ENCODE measurements around the gene SMIM10L1.

Gene SMIM10L1

DNA sequence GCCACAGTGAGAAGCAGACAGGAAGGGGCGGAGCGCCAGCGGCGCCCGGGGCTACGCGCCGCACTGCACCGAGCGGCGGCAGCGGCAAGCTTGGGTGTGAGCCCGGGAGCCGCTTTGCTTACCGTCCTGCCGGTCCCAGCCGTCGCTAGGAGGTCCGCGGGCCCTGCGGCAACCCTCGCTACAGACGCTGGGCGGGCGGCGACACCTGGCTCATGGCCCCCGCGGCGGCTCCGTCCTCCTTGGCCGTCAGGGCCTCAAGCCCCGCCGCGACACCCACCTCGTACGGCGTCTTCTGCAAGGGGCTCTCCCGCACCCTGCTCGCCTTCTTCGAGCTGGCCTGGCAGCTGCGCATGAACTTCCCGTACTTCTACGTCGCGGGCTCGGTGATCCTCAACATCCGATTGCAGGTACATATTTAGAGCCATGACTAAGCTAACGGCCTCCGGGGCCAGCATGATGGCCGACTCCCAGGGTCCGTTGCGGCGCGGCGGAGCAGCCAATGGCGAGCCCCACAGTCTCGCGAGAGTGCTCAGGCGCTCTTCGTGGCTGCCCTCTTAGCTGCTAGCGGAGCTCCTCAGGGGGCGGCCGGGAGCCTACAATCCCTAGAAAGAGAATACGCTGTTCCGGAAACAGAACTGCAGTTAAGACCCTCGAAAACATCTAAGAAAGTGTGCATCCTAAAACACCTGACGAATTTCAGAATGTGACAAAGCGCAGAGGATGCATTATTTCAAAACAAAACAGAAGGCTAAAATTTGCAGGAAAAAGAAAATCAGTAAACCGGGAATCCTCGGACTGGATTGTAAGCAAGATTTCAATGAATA is at the start of gene SMIM10L1:
TSS of gene SMIM10L1 (plus strand) at position 50 of the 824 bp plus-strand sequence. CDS start at position 213, 163 bp downstream.
- DNase-seq (ENCODE audit: low read depth), result peak; percentile 87

- no peak for DNase-seq (ENCODE audit: low read depth)
Measured at GRCh38 chr12:11130382-11130781, 40.6 kb upstream of the SMIM10L1 start.

DNA sequence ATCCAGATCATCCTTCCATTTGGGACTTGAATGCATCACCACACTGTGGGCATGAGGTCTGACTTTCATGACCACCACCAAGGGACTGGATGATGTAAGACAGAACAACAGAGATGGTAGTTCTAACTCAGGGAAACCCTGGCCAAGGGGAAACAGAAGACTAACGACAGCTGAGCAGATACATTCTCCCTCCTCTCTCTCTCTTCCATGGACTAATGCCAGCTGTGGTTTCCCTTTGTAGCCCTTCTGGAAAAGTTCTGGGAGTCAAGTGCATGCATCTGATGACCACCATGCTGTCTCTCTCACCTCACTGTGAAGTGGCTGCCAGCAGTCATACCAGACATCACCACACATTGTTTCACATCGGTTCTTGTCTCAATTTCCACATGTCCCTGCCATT is 40.0 kb upstream of the SMIM10L1 start:
- DNase-seq (ENCODE audit: low read depth), result no peak

GRCh38 chr12:11133162-11133561 is 37.8 kb upstream of the SMIM10L1 start:
- DNase-seq (ENCODE audit: low read depth), result no peak

GRCh38 chr12:11133816-11134215 is 37.2 kb upstream of the SMIM10L1 start:
- no peak for DNase-seq (ENCODE audit: low read depth)

DNA sequence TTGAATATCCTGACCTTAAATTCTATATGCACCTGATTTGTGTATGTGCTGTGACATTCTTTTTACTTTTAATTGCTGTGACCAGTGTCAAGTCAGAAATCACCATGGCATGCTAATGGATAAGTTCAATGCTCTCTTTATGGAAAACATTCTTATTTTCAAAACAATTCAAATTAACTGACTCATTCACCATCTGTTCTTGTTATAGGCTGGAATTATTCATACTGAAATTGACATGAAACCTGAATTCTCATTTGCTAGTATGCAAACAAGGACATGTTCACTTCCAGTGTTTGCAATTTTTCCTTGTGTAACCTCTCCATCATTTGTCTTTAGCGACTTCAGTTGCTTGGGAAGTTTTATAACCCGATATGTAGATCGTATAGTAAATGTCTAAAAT is 36.7 kb upstream of the SMIM10L1 start, which contains the start of gene TAS2R30:
TSS of gene TAS2R30 (minus strand) at position 340 of the 400 bp plus-strand sequence. CDS start 400 bp downstream, outside the sequence.
- DNase-seq (ENCODE audit: low read depth), result no peak

- no peak for DNase-seq (ENCODE audit: low read depth)
Measured at GRCh38 chr12:11136075-11136474, 34.9 kb upstream of the SMIM10L1 start.

DNA sequence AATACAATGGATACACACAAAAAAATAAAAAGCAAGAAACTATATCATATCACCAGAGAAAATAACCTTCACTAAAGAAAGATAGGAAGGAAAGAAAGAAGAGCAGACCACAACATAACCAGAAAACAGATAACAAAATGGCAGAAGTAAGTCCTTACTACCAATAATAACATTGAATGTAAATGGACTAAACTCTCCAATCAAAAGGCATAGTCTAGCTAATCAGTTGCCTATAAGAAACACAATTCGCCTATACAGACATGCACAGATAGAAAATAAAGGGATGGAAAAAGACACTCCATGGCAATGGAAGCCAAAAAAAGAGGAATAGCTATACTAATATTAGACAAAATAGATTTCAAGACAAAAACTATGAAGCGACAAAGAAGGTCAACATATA is 27.6 kb upstream of the SMIM10L1 start:
- DNase-seq (ENCODE audit: low read depth), result no peak

GRCh38 chr12:11144297-11144696 is 26.7 kb upstream of the SMIM10L1 start:
- no peak for DNase-seq (ENCODE audit: low read depth)

DNA sequence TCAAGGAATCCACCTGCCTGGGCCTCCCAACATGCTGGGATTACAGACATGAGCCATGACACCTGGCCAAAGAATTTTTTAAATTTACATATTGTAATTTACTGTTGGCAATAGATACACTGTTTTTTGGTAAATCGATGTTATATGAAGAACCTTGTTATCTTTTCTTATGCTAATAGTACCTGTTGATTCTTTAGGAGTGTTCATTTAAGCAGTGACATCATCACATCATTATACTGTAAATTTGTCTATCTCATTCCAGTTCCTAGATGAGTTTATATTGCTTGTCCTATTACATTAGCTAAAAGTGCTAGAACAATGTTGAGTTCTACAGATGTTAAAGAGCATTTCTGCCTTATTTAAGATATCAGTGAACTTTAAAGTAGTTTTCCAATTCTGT is 23.6 kb upstream of the SMIM10L1 start:
- DNase-seq (ENCODE audit: low read depth), result no peak

- no peak for DNase-seq (ENCODE audit: low read depth)
Measured at GRCh38 chr12:11150832-11151231, 20.2 kb upstream of the SMIM10L1 start.

- DNase-seq (ENCODE audit: low read depth), result no peak
Measured at GRCh38 chr12:11152725-11153124, 18.3 kb upstream of the SMIM10L1 start.

- no peak for DNase-seq (ENCODE audit: low read depth)
Measured at GRCh38 chr12:11154400-11154925, 16.5 kb upstream of the SMIM10L1 start.

GRCh38 chr12:11158885-11159444 is 12.0 kb upstream of the SMIM10L1 start:
- no peak for DNase-seq (ENCODE audit: low read depth)

GRCh38 chr12:11162502-11162901 is 8.5 kb upstream of the SMIM10L1 start:
- no peak for DNase-seq (ENCODE audit: low read depth)

DNA sequence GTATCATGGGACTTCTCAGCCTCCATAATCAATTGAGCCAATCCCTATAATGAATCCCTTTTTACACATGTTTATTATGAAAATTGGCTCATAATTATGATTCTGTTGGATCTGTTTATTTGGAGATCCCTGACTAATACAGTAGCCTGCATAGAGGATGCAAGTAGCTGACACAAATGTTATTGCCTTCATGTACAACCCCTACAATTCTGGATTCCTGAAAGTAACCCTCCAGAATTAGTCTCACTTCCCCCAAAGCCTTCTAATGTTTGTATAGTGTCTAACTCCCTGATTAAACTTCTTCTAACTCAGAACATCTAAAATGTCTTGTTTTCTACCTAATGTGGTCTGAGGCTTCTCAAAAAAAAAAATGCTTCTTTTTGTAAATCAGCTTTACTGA is 6.6 kb upstream of the SMIM10L1 start:
- no peak for DNase-seq (ENCODE audit: low read depth)

DNA sequence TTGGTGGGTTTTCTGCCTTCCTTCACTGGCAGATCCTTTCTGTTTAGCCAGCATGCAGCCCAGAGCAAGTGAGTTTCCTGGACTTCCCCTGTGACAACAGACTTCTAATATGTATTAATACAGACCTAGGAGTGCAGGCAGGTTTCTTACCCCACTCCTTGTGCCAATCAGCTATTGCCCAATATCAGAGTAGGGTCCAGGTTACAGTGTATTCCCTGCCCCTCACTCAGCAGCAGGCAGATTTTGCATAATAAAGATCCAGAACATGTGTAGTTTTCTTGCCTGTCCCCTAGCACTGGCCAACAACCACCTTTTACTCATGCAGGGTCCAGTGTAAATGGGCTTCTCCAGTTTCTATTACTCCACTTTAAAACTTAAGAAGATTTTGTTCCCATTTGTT is 4.7 kb upstream of the SMIM10L1 start:
- no peak for DNase-seq (ENCODE audit: low read depth)

- DNase-seq (ENCODE audit: low read depth), result no peak
Measured at GRCh38 chr12:11170810-11171144, 217 bp upstream of the SMIM10L1 start.

- DNase-seq (ENCODE audit: low read depth), result no peak
Measured at GRCh38 chr12:11171969-11172675, 1.1 kb downstream of the SMIM10L1 start.

- no peak for DNase-seq (ENCODE audit: low read depth)
Measured at GRCh38 chr12:11174022-11174421, 3.0 kb downstream of the SMIM10L1 start.

GRCh38 chr12:11178250-11178649 is 7.3 kb downstream of the SMIM10L1 start:
- DNase-seq (ENCODE audit: low read depth), result no peak

- no peak for DNase-seq (ENCODE audit: low read depth)
Measured at GRCh38 chr12:11182529-11182928, 11.5 kb downstream of the SMIM10L1 start.

- no peak for DNase-seq (ENCODE audit: low read depth)
Measured at GRCh38 chr12:11183011-11183410, 12.0 kb downstream of the SMIM10L1 start.
